ENCODE results near the gene IRX2. TPM values are rescaled to one million over a fixed set of nuclear protein-coding genes. Genes with fewer than 3 reads are reported as not detected.

The IRX2 gene
- polyA plus RNA-seq, 3 donors = not detected

- Histone ChIP-seq H3K4me1 (ENCODE audit: control insufficient read depth in 1 of 2, insufficient read depth in 2 of 2, low read length in 2 of 2) (no peaks in the 10 kb centered on the region), H3K9me3 (replicated peaks in 1 of 2; ENCODE audit: control insufficient read depth in 1 of 2, insufficient read depth in 1 of 2, low read length in 2 of 2) (peaks cover 0 to 2% of the 10 kb centered on the region in 2 donors), H2AFZ (ENCODE audit: insufficient read depth, low read depth, low read length, poor library complexity, severe bottlenecking) (no peak overlapping the region), H3K27ac (ENCODE audit: low read depth in 1 of 2, low read length in 2 of 2) (no peak overlapping the region), H3K4me2 (replicated peaks; ENCODE audit: extremely low read depth, low read length, poor library complexity, severe bottlenecking) (no peak overlapping the region), H4K20me1 (ENCODE audit: insufficient read depth, low read length) (no peaks in the 10 kb centered on the region), H3K4me3 (replicated peaks in 1 of 3; ENCODE audit: low read depth in 2 of 3, low read length in 3 of 3) (no peak overlapping the region), H3K9ac (ENCODE audit: insufficient read depth, low read length, poor library complexity, severe bottlenecking) (no peak overlapping the region), H3K36me3 (replicated peaks in 1 of 2; ENCODE audit: control insufficient read depth in 1 of 2, insufficient read depth in 2 of 2, low read length in 2 of 2) (no peaks in the 10 kb centered on the region), H3K79me2 (ENCODE audit: insufficient read depth, low read length) (no peaks in the 10 kb centered on the region), H3K27me3 (ENCODE audit: control insufficient read depth in 2 of 2, insufficient read depth in 2 of 2, low read length in 2 of 2) (no peaks in the 10 kb centered on the region)
- WGBS (ENCODE audit: insufficient coverage) = 69% methylated on average over 9 of the region's 10 CpGs
- DNase-seq = no peak
- Mint-ChIP-seq H3K4me3 (no peak overlapping the region), H3K36me3 (no peaks in the 10 kb centered on the region), H3K4me1 (no peaks in the 10 kb centered on the region), H3K9me3 (peaks cover 0 to 5% (median under 1%) of the 10 kb centered on the region in 7 donors), H3K27ac (no peak overlapping the region), H3K27me3 (ENCODE audit: low read depth in 3 of 3) (peaks cover 1 to 2% (median 2%) of the 10 kb centered on the region in 3 donors)
- TF ChIP-seq, protein P1, sequence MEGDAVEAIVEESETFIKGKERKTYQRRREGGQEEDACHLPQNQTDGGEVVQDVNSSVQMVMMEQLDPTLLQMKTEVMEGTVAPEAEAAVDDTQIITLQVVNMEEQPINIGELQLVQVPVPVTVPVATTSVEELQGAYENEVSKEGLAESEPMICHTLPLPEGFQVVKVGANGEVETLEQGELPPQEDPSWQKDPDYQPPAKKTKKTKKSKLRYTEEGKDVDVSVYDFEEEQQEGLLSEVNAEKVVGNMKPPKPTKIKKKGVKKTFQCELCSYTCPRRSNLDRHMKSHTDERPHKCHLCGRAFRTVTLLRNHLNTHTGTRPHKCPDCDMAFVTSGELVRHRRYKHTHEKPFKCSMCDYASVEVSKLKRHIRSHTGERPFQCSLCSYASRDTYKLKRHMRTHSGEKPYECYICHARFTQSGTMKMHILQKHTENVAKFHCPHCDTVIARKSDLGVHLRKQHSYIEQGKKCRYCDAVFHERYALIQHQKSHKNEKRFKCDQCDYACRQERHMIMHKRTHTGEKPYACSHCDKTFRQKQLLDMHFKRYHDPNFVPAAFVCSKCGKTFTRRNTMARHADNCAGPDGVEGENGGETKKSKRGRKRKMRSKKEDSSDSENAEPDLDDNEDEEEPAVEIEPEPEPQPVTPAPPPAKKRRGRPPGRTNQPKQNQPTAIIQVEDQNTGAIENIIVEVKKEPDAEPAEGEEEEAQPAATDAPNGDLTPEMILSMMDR (IDR thresholded peaks at IDR 0.05) = no peak
- intact Hi-C loops (cut with micrococcal nuclease) = no loop called here
Measured at GRCh38 chr5:2701592-2701991, 49.9 kb downstream of the IRX2 start.

DNA sequence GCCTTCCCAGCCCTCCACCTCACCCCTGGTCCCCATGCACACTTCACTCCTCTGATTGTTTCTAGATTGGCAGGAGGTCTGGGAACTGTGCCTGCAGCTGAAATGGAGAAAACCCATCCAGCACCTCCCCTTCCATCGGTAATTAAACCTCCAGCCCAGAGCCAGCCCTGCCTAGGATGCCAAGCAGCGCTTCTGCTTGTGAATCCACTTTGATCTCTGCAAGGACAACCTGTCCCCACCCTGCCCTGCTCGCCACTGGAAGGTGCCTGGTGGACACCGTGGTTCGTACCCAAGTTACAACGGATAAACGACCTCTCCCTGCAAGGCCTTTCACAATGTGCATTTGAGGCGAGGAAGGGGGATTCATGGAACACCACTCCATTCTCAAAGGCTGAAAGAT is 50.6 kb downstream of the IRX2 start:
- Histone ChIP-seq H3K4me3 (replicated peaks in 1 of 3; ENCODE audit: low read depth in 2 of 3, low read length in 3 of 3) (no peak overlapping the region), H2AFZ (ENCODE audit: insufficient read depth, low read depth, low read length, poor library complexity, severe bottlenecking) (no peak overlapping the region), H3K4me2 (replicated peaks; ENCODE audit: extremely low read depth, low read length, poor library complexity, severe bottlenecking) (no peak overlapping the region), H3K9ac (ENCODE audit: insufficient read depth, low read length, poor library complexity, severe bottlenecking) (no peak overlapping the region), H3K27me3 (ENCODE audit: control insufficient read depth in 2 of 2, insufficient read depth in 2 of 2, low read length in 2 of 2) (no peaks in the 10 kb centered on the region), H3K79me2 (ENCODE audit: insufficient read depth, low read length) (no peaks in the 10 kb centered on the region), H3K4me1 (ENCODE audit: control insufficient read depth in 1 of 2, insufficient read depth in 2 of 2, low read length in 2 of 2) (no peaks in the 10 kb centered on the region), H3K36me3 (replicated peaks in 1 of 2; ENCODE audit: control insufficient read depth in 1 of 2, insufficient read depth in 2 of 2, low read length in 2 of 2) (no peaks in the 10 kb centered on the region), H4K20me1 (ENCODE audit: insufficient read depth, low read length) (no peaks in the 10 kb centered on the region), H3K27ac (ENCODE audit: low read depth in 1 of 2, low read length in 2 of 2) (no peak overlapping the region), H3K9me3 (replicated peaks in 1 of 2; ENCODE audit: control insufficient read depth in 1 of 2, insufficient read depth in 1 of 2, low read length in 2 of 2) (peaks cover 0 to 5% of the 10 kb centered on the region in 2 donors)
- no peak for DNase-seq
- TF ChIP-seq, protein P1 (IDR thresholded peaks at IDR 0.05) = no peak
- 81% methylated on average over 7 of the region's 8 CpGs for WGBS (ENCODE audit: insufficient coverage)
- Mint-ChIP-seq H3K27me3 (ENCODE audit: low read depth in 3 of 3) (peaks cover 0 to 2% (median under 1%) of the 10 kb centered on the region in 3 donors), H3K36me3 (no peaks in the 10 kb centered on the region), H3K4me1 (no peaks in the 10 kb centered on the region), H3K9me3 (peaks cover 0 to 5% (median 2%) of the 10 kb centered on the region in 7 donors), H3K4me3 (no peak overlapping the region), H3K27ac (no peak overlapping the region)
- intact Hi-C loops (cut with micrococcal nuclease) = no loop called here
